Measurements from ENCODE around the gene MALSU1. TPM values are rescaled to one million over a fixed set of nuclear protein-coding genes. Genes with fewer than 3 reads are reported as not detected.
"Not testable (repeated sequence)": the region's sequence is repeated elsewhere in the genome, so short reads cannot be mapped to it uniquely, and the experiment has no call there.

The MALSU1 gene
- polyA plus RNA-seq, 6 donors from 2014 or later: 46.2 to 78.3 (median 55.1) TPM

DNA sequence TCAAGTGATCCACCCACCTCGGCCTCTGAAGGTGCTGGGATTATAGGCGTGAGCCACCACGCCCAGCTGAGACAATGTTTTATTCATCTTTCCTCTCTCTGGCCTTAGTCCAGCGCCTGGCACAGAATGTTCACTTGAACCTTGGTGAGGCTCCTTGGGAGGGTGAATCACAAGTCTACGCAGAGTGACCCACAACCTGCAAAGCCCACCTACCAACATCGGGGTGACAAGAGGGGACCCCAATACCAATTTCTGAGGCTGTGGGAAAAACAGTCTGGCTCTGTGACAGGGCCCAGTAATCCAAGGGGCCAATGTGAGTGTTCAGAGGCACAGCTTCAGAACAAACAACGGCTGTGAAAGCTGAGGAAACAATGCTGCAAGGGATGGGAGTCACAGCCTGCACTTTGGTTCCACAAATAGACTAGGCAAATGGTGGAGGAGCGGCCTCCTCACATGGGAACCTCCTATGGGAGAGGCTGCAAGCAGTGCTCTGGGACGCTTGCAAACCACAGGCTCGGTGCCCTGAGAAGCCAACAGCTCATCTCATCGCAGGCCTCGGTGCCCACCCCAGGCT is 5.6 kb upstream of the MALSU1 start:
- ATAC-seq (ENCODE audit: low read depth in 2 of 2) (no peak), DNase-seq (no peak)
- Mint-ChIP-seq H3K9me3 (peaks cover 0 to 5% (median 0%) of the 10 kb centered on the region in 7 donors), H3K4me3 (no peak overlapping the region), H3K36me3 (peaks cover 0 to 8% of the 10 kb centered on the region in 2 donors), H3K27me3 (peaks cover 9 to 27% (median 20%) of the 10 kb centered on the region in 3 donors), H3K27ac (no peak overlapping the region), H3K4me1 (peaks cover 0 to 6% (median 5%) of the 10 kb centered on the region in 3 donors)

DNA sequence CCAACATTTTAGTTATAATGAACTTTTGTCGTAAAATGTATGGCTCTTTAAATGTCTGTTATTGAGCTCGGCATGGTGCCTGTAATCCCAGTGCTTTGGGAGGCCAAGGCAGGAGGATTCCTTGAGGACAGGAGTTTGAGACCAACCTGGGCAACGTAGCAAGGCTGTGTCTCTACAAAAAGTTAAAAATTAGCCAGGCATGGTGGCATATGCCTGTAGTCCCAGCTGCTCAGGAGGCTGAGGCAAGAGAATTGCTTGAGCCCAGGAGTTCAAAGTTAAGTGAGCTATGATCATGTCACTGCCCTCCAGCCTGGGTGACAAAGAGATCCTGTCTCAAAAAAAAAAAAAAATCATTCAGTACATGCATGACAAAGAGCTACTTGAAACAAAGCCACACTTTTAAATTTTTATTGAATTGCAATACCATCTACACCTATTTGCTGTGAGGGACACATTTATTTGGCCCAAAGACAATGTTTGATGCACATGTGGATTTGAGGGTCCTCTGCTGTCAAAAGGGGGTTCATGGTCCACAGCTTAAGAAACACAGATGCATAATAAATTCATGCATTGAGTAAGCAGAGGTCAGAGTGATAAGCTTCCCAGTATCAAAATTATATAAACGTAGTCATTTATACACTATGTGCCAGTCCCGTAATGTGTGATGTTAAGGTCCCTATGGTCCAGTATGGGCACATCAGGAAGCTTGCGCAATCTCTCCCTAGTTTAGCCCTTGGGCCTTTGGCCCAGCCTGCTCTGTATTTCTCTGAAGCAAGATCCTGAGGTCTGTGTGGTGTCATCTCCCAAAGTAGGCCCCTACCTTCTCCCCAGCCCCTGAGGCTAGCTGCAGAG is 4.4 kb upstream of the MALSU1 start:
- H3K27me3 Mint-ChIP-seq: peaks cover 9 to 27% (median 20%) of the 10 kb centered on the region in 3 donors
- H3K36me3 Mint-ChIP-seq: peaks cover 0 to 8% of the 10 kb centered on the region in 2 donors
- H3K9me3 Mint-ChIP-seq: peaks cover 0 to 5% (median 0%) of the 10 kb centered on the region in 7 donors
- H3K4me1 Mint-ChIP-seq: peaks cover 12 to 16% (median 13%) of the 10 kb centered on the region in 3 donors
- no peak for DNase-seq
- peak overlapping the region in 1 of 8 donors; percentile 21 for H3K4me3 Mint-ChIP-seq
- peak overlapping the region in 1 of 6 donors; percentile 28 for H3K27ac Mint-ChIP-seq
- ATAC-seq (ENCODE audit: low read depth in 2 of 2): no peak

DNA sequence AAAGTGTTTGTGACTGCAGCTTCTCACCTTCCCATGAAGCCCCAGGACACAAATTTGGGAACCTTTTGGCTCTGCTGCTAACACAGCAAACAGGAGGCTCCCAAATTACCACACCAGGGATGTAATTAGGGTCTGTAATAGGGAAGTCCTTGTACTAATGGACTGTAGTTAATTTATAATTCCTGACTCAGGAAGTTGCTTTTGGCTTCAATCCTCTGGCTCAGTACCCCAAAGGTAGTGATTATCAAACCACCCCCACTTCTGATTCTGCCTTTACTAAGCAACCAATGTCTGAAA is 3.8 kb upstream of the MALSU1 start:
- ATAC-seq (ENCODE audit: low read depth in 2 of 2): no peak
- Mint-ChIP-seq H3K4me1 (peaks cover 17 to 21% (median 19%) of the 10 kb centered on the region in 3 donors), H3K9me3 (peaks cover 0 to 5% (median 0%) of the 10 kb centered on the region in 7 donors), H3K4me3 (no peak overlapping the region), H3K36me3 (peaks cover 0 to 8% of the 10 kb centered on the region in 2 donors), H3K27me3 (peaks cover 9 to 27% (median 20%) of the 10 kb centered on the region in 3 donors), H3K27ac (peak overlapping the region in 1 of 6 donors; percentile 28)
- no peak for DNase-seq

DNA sequence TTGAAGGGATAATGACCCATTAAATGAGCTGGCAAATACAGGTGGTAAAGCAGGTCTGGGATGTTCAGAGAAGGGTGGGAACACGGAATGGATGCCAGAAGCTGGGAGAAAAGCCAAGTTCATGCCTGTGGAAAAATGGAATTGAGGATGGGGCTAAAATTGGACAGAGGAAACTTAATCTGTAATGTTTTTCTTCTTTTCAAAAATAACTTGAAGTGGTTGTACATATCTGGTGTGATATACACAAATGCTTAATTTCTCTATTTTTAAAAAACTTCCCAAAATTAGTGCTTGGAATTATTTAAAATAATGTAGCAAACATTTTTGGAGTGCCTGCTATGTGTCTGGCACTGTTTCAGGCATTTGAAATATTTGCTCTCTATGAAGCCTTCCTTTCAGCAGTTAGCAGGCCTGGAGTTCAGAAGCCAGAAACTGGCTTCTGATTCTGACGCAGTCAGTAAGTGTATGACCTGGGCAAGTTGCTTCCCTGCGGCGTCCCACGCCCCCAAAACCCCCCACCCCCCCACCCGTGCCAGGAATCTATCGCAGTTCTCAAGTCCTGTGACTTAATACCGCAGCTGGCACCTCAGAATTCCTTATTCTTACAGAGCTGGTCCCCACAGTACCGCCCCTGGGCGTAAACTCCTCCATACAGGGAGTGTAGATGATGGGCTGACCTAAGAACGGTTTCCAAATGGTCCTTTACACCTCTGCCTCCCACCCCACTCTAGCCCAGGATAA is 828 bp upstream of the MALSU1 start:
- ATAC-seq (ENCODE audit: low read depth in 2 of 2): no peak
- Mint-ChIP-seq H3K4me1 (peaks cover 38 to 46% (median 39%) of the 10 kb centered on the region in 3 donors), H3K4me3 (peak overlapping the region; percentile 87 to 96 (median 91)), H3K27me3 (peaks cover 5 to 12% (median 12%) of the 10 kb centered on the region in 3 donors), H3K36me3 (peaks cover 11 to 25% of the 10 kb centered on the region in 2 donors), H3K27ac (peak overlapping the region; percentile 93 to 98 (median 96)), H3K9me3 (peaks cover 0 to 5% (median 0%) of the 10 kb centered on the region in 7 donors)
- no peak for DNase-seq

DNA sequence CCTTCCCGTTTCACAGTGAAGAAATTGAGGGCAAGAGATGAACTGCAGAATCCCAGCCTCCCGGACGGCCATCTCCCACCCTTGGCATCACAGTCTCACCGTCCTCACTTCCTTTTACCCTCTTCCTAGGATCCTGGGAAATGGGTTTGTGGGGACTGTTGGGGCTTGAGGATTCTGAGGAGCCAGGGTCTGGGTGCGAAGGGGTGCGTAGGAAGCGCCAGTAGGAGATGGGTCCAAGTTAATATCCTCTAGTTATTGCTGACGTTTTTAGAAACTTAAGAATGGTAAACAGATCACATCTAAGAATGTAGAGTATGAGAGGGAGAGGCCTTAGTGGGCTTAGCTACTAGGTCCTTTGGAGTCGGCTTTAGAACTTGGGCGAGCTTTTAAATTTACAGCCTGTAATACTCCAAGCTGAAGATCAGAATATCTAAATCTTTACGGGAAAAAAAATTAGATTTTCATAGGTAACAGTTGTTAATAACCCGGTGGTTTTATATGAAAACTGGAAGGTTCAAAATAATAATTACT is 696 bp downstream of the MALSU1 start:
- ATAC-seq (ENCODE audit: low read depth in 2 of 2) (no peak), DNase-seq (peak; percentile 4)
- Mint-ChIP-seq H3K4me3 (peak overlapping the region; percentile 87 to 96 (median 91)), H3K36me3 (peaks cover 12 to 26% of the 10 kb centered on the region in 2 donors), H3K9me3 (peaks cover 0 to 5% (median 0%) of the 10 kb centered on the region in 7 donors), H3K27ac (peak overlapping the region; percentile 93 to 98 (median 96)), H3K27me3 (peaks cover 4 to 12% (median 12%) of the 10 kb centered on the region in 3 donors), H3K4me1 (peaks cover 41 to 61% (median 48%) of the 10 kb centered on the region in 3 donors)

DNA sequence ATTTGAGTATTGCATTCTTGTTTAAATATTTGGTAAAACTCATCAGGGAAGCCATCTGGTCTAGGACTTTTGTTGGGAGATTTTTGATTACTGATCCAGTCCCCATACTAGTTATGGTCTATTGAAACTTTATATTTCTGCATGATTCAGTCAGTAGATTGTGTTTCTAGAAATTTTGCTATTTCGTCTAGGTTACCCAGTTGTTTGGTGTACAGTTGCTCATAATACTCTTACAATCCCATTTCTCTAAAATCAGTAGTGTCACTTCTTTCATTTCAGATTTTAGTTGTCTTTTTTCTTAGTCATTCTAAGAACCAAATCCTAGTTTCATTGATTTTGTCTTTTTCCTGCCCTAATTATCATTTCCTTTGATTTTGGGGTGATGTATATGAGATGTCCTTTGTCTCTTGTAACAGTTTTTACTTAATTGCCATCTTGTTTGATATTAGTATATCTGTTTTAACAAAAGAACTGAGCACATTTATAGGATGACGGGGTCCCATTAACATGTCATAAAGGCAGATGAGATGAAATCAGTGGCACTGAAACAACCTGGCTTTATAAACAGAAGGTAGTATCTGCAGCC is 7.9 kb downstream of the MALSU1 start:
- no peak for DNase-seq
- peaks cover 26 to 41% (median 37%) of the 10 kb centered on the region in 3 donors for H3K4me1 Mint-ChIP-seq
- no peaks in the 10 kb centered on the region for H3K9me3 Mint-ChIP-seq
- no peak for ATAC-seq (ENCODE audit: low read depth in 2 of 2)
- no peaks in the 10 kb centered on the region for H3K27me3 Mint-ChIP-seq
- no peak overlapping the region for H3K4me3 Mint-ChIP-seq
- H3K36me3 Mint-ChIP-seq: peaks cover 29 to 36% of the 10 kb centered on the region in 2 donors
- H3K27ac Mint-ChIP-seq: no peak overlapping the region

DNA sequence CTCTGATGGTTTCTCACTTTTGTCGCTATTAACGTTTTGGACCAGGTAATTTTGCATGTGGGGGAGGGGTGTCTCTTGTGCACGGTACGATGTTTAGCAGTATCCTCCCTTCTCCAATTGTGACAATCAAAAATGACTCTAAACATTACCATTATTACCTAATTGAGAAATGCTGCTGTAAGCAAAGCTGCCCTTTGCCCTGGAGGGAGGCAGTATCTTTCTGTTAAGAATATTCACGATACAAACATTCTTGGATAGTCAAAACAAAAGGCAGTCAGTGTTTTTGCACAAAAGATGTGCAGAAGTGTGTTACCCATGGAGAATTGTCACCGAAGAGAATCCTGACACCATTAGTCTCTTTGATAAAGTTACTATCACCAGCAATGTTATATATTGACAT is 9.6 kb downstream of the MALSU1 start:
- peaks cover 16 to 26% (median 24%) of the 10 kb centered on the region in 3 donors for H3K4me1 Mint-ChIP-seq
- ATAC-seq (ENCODE audit: low read depth in 2 of 2) (no peak), DNase-seq (no peak)
- no peak overlapping the region for H3K4me3 Mint-ChIP-seq
- H3K9me3 Mint-ChIP-seq: no peaks in the 10 kb centered on the region
- no peaks in the 10 kb centered on the region for H3K27me3 Mint-ChIP-seq
- H3K36me3 Mint-ChIP-seq: peaks cover 15 to 26% of the 10 kb centered on the region in 2 donors
- peak overlapping the region in 1 of 6 donors; percentile 51 for H3K27ac Mint-ChIP-seq

DNA sequence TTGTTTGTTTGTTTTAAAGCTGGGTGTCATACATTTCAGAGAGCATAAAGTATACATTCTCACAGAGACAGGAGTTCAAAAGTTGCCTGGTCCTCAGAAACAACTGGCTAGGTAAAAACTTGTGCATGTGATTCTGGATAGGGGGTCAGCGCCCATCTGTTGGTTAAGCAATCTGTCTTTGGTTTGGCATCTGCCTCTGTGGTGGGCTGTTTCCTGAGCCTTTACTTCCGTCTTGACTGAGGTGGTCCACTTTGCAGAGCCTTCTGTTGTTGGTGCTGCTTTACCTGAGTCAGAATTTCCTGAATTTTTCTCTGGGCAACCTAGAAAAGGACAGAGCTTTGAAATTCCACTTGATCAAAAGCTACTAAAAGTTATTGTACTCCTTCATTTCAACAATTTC is 13.0 kb downstream of the MALSU1 start:
- H3K4me1 Mint-ChIP-seq; H3K4me3 Mint-ChIP-seq; H3K27me3 Mint-ChIP-seq; H3K9me3 Mint-ChIP-seq; ATAC-seq (ENCODE audit: low read depth in 2 of 2); DNase-seq: not testable (repeated sequence)
- H3K36me3 Mint-ChIP-seq: peaks cover 14 to 21% of the 10 kb centered on the region in 2 donors
- peak overlapping the region in 1 of 6 donors; percentile 20 for H3K27ac Mint-ChIP-seq

DNA sequence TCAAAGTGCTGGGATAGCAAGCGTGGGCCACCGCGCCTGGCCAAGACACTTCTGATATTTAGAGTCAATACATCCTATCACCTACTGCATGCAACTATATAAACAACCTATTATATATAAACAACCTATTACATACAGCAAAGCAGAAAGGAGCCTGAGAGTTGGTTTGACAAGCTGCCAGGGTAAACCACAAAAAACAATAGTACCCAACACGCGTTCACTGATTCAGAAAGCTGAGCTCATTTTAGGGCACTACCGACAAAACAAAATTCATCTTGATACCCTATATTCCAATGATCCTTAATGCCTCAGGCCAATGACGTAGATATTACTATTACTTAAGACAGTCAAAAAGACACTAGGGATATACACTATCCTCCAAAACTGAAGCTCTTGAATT is 16.2 kb downstream of the MALSU1 start:
- Mint-ChIP-seq H3K36me3 (peaks cover 0 to 5% of the 10 kb centered on the region in 2 donors), H3K27ac (no peak overlapping the region), H3K4me1 (no peaks in the 10 kb centered on the region), H3K27me3 (no peaks in the 10 kb centered on the region), H3K9me3 (no peaks in the 10 kb centered on the region), H3K4me3 (no peak overlapping the region)
- ATAC-seq (ENCODE audit: low read depth in 2 of 2): no peak
- DNase-seq: no peak

DNA sequence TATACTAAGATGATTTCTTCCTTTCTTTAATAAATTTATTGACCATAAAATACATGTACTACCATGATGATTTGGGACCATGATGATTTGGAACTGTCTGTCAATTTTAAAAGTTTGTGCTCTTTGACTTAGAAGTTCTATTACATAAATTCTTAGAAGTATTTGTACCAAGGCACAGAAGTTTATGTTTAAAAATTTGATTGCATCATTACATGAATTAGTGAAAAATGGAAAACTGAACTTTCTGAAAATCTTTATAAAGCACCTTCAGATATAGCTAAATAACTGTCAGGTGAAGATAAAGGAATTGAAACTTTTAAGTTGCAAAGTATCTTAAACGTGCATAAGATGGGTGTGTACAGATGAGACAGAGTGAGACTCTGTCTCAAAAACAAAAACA is 32.0 kb downstream of the MALSU1 start:
- ATAC-seq (ENCODE audit: low read depth in 2 of 2): no peak
- Mint-ChIP-seq H3K9me3 (peaks cover 0 to 1% (median 0%) of the 10 kb centered on the region in 7 donors), H3K27me3 (no peaks in the 10 kb centered on the region), H3K4me3 (no peak overlapping the region), H3K4me1 (peaks cover 2 to 6% (median 4%) of the 10 kb centered on the region in 3 donors), H3K36me3 (no peaks in the 10 kb centered on the region), H3K27ac (no peak overlapping the region)
- DNase-seq: no peak

DNA sequence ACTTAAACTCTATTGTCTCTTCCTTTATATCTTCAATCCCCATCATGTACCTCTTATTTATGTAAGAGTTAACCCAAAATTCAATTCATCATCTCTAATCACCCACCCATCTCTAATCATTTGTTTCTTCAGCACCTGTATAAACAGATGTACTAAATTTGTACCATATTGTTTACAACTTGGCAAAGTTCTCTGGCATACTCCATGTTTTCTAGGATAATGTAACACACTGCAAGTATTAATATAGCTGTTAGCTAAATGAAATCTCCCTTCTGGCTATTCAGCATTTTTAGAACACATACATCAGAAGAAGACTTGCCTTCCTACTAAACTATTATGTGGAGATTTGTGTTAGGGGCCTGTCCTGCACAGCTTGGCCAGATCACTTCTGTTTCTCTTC is 33.1 kb downstream of the MALSU1 start:
- ATAC-seq (ENCODE audit: low read depth in 2 of 2): no peak
- no peaks in the 10 kb centered on the region for H3K27me3 Mint-ChIP-seq
- DNase-seq: no peak
- H3K4me3 Mint-ChIP-seq: no peak overlapping the region
- H3K9me3 Mint-ChIP-seq: no peaks in the 10 kb centered on the region
- no peaks in the 10 kb centered on the region for H3K36me3 Mint-ChIP-seq
- H3K27ac Mint-ChIP-seq: no peak overlapping the region
- H3K4me1 Mint-ChIP-seq: peaks cover 2 to 7% (median 4%) of the 10 kb centered on the region in 3 donors

DNA sequence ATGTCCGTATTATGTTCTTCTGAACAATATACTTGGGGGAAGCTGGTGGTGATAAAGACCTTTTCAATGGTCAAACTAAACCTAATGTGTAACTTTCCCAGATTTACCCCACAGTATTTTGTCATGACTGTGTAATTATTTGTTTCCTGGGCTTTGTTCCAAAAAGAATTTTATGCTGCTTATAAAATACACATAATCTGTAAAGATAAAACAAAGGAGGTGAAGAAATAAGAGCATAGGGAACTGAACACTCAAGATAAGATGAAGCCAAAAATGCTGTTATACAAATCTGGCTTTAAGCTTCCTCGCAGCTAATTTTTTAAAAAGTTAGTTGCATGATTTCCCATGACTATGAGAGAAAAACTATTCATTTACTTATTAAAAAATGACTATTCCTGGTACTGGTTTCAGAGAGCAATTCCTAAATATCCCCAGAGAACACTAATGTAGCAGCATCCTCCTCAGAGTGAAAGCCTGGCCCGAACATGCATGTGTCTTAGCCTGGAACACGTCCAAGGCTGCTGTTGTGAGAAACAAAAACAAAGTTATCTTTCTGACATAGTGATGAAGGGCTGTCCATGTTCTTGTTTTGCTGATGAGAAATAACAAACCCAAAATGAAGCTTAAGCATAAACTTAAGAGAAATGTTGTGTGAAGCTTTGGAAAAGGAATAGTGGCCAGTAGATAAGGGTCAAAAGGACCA is 33.9 kb downstream of the MALSU1 start:
- H3K9me3 Mint-ChIP-seq: no peaks in the 10 kb centered on the region
- no peak for ATAC-seq (ENCODE audit: low read depth in 2 of 2)

More for the DNA sequence above, 33.9 kb downstream of the MALSU1 start:
- Mint-ChIP-seq H3K27me3 (no peaks in the 10 kb centered on the region), H3K36me3 (no peaks in the 10 kb centered on the region), H3K4me1 (peaks cover 2 to 7% (median 4%) of the 10 kb centered on the region in 3 donors), H3K4me3 (no peak overlapping the region), H3K27ac (no peak overlapping the region)
- DNase-seq: no peak
